Measurements from ENCODE around the gene VTI1B. TPM values are rescaled to one million over a fixed set of nuclear protein-coding genes. Genes with fewer than 3 reads are reported as not detected.

VTI1B gene
- total RNA-seq, 1 donor from 2014 or later: 69.8 TPM

- Histone ChIP-seq H3K27ac (no peak overlapping the region), H3K9me3 (ENCODE audit: low read depth) (no peaks in the 10 kb centered on the region), H4K20me1 (ENCODE audit: low read depth) (peaks cover 26% of the 10 kb centered on the region), H3K4me2 (no peak overlapping the region), H3K27me3 (peaks cover 7% of the 10 kb centered on the region), H3K79me2 (ENCODE audit: low read depth) (peaks cover 35% of the 10 kb centered on the region), H3K4me3 (no peak overlapping the region), H3K36me3 (no peaks in the 10 kb centered on the region), H2AFZ (replicated peaks) (no peak overlapping the region), H3F3A (ENCODE audit: low read depth) (no peaks in the 10 kb centered on the region), H3K9ac (no peak overlapping the region), H3K4me1 (peaks cover 17% of the 10 kb centered on the region)
- no peak overlapping the region for H3K4me3 Mint-ChIP-seq
- peaks cover 12% of the 10 kb centered on the region for H3K4me1 Mint-ChIP-seq
- H3K27me3 Mint-ChIP-seq (ENCODE audit: insufficient read depth, low read depth): peaks cover 5% of the 10 kb centered on the region
- no peak for DNase-seq (ENCODE audit: low spot score)
- peaks cover 5% of the 10 kb centered on the region for H3K36me3 Mint-ChIP-seq
- H3K27ac Mint-ChIP-seq: no peak overlapping the region
- no peaks in the 10 kb centered on the region for H3K9me3 Mint-ChIP-seq
- no peak for TF ChIP-seq EZH2 (IDR thresholded peaks at IDR 0.05)
- TF ChIP-seq EZH2phosphoT487 (IDR thresholded peaks at IDR 0.05): no peak
- TF ChIP-seq CTCF (IDR thresholded peaks at IDR 0.05): no peak
Observed at GRCh38 chr14:67697006-67697405, 22.6 kb upstream of the VTI1B start.

- Mint-ChIP-seq H3K27ac (peak within 1 kb of the TSS; percentile 50), H3K9me3 (no peaks in the 10 kb centered on the region), H3K36me3 (peaks cover 13% of the 10 kb centered on the region), H3K4me1 (peaks cover 12% of the 10 kb centered on the region), H3K27me3 (ENCODE audit: insufficient read depth, low read depth) (peaks cover 5% of the 10 kb centered on the region), H3K4me3 (peak within 1 kb of the TSS; percentile 97)
- no peak for TF ChIP-seq EZH2 (IDR thresholded peaks at IDR 0.05)
- no peak for TF ChIP-seq EZH2phosphoT487 (IDR thresholded peaks at IDR 0.05)
- no peak for TF ChIP-seq CTCF (IDR thresholded peaks at IDR 0.05)
- H3K36me3 ChIP-seq: no peaks in the 10 kb centered on the region
- peak; percentile 94 for DNase-seq (ENCODE audit: low spot score)
- peak within 1 kb of the TSS; percentile 66 for H3K9ac ChIP-seq
- peak within 1 kb of the TSS; percentile 95 for H3K4me3 ChIP-seq
- no peaks in the 10 kb centered on the region for H3K9me3 ChIP-seq (ENCODE audit: low read depth)
- H3K4me1 ChIP-seq: peaks cover 17% of the 10 kb centered on the region
- H3F3A ChIP-seq (ENCODE audit: low read depth): no peaks in the 10 kb centered on the region
- peaks cover 50% of the 10 kb centered on the region for H3K79me2 ChIP-seq (ENCODE audit: low read depth)
- H3K27me3 ChIP-seq: peaks cover 7% of the 10 kb centered on the region
- H4K20me1 ChIP-seq (ENCODE audit: low read depth): peaks cover 40% of the 10 kb centered on the region
- peak within 1 kb of the TSS; percentile 63 for H3K27ac ChIP-seq
- peak within 1 kb of the TSS; percentile 81 for H2AFZ ChIP-seq (replicated peaks)
- peak within 1 kb of the TSS; percentile 89 for H3K4me2 ChIP-seq
Observed at GRCh38 chr14:67695394-67695949, 21.0 kb upstream of the VTI1B start, which contains the start of gene RDH11. RDH11 (minus strand) TSS chr14:67695764; CDS start chr14:67695703, 61 bp downstream.

- peaks cover 46% of the 10 kb centered on the region for H4K20me1 ChIP-seq (ENCODE audit: low read depth)
- peaks cover 55% of the 10 kb centered on the region for H3K79me2 ChIP-seq (ENCODE audit: low read depth)
- peaks cover 12% of the 10 kb centered on the region for H3K4me1 Mint-ChIP-seq
- H3K36me3 ChIP-seq: no peaks in the 10 kb centered on the region
- H3K4me2 ChIP-seq: peak overlapping the region; percentile 89
- H3F3A ChIP-seq (ENCODE audit: low read depth): no peaks in the 10 kb centered on the region
- H3K9me3 Mint-ChIP-seq: no peaks in the 10 kb centered on the region
- H3K27ac Mint-ChIP-seq: peak overlapping the region; percentile 33
- H3K27me3 Mint-ChIP-seq (ENCODE audit: insufficient read depth, low read depth): peaks cover 5% of the 10 kb centered on the region
- H3K27ac ChIP-seq: peak overlapping the region; percentile 63
- no peaks in the 10 kb centered on the region for H3K9me3 ChIP-seq (ENCODE audit: low read depth)
- H3K4me3 ChIP-seq: peak overlapping the region; percentile 95
- peaks cover 18% of the 10 kb centered on the region for H3K36me3 Mint-ChIP-seq
- H3K4me3 Mint-ChIP-seq: peak overlapping the region; percentile 97
- peaks cover 7% of the 10 kb centered on the region for H3K27me3 ChIP-seq
- H3K4me1 ChIP-seq: peaks cover 17% of the 10 kb centered on the region
- DNase-seq (ENCODE audit: low spot score): peak; percentile 88
- H3K9ac ChIP-seq: peak overlapping the region; percentile 66
- H2AFZ ChIP-seq (replicated peaks): peak overlapping the region; percentile 81
- TF ChIP-seq EZH2phosphoT487 (IDR thresholded peaks at IDR 0.05): no peak
- TF ChIP-seq EZH2 (IDR thresholded peaks at IDR 0.05): no peak
- no peak for TF ChIP-seq CTCF (IDR thresholded peaks at IDR 0.05)
Observed at GRCh38 chr14:67694791-67695393, 20.5 kb upstream of the VTI1B start.

Data from neural progenitor cell (in vitro differentiated cells).